Stimulated activated memory B cell treated with anti-CD40 and anti-IgM and Interleukin-4, amounts not matched to agents 10 μg/mL and 1 μg/mL and 100 μg/mL, for 72 hours (primary cell): ENCODE measurements around the gene TF.

Source experiments
- ATAC-seq: fragments of 150-1000 bp; cut with Tn5 transposase; 2 replicates; pipeline ENCODE4 v1.10.0; 2021
- H3K27ac Mint-ChIP-seq: one replicate; pipeline ENCODE4 v1.8.0; 2022; ENCODE audit warnings: mild to moderate bottlenecking, mixed read lengths
- H3K27me3 Mint-ChIP-seq: one replicate; pipeline ENCODE4 v1.8.0; 2022; ENCODE audit warnings: mixed read lengths
- H3K36me3 Mint-ChIP-seq: one replicate; pipeline ENCODE4 v1.8.0; 2022; ENCODE audit warnings: mixed read lengths
- H3K4me1 Mint-ChIP-seq: one replicate; pipeline ENCODE4 v1.8.0; 2022; ENCODE audit warnings: mixed read lengths
- H3K4me3 Mint-ChIP-seq: one replicate; pipeline ENCODE4 v1.8.0; 2022; ENCODE audit warnings: mild to moderate bottlenecking, moderate library complexity, mixed read lengths
- H3K9me3 Mint-ChIP-seq: one replicate; pipeline ENCODE4 v1.8.0; 2022; ENCODE audit warnings: mixed read lengths

TF gene

DNA sequence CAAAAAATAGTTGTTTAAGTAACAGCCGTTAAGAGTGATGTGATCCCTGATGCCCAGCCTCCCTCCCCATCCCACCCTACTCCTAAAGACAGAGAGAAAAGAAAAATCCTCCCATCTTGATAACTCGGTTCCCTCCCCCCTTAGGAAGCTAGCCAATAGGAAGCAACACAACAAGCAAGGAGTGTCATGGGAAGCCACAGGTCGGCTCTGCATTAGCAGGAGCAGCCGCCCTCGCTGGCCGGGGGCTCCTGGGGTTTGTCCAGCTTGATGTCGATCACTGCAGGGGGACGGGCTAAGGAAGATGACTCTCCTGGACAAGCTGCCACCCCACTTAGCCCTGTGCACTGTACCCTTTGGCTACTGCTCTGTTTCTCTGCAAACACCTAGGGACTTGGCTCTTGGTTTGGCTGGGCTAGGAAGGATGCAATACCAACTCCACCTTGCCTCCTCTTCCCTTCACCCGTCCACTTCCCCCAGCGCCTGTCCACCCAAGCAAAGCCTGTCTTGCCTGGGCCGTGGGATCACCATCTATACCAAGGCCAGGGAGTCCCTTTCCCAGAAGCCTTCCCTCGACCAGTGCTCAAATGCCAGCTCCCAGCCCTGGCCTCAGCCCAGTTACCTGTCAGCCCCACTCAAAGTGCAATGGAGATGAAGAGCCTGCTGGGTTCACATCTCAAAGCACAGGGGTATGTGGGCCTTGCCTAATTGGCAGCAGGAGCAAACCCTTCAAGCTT lies 82.5 kb downstream of the TF start:
- no peaks in the 10 kb centered on the region for H3K4me1 Mint-ChIP-seq
- H3K9me3 Mint-ChIP-seq, result no peaks in the 10 kb centered on the region
- ATAC-seq, result no peak
- no peak overlapping the region for H3K4me3 Mint-ChIP-seq
- H3K36me3 Mint-ChIP-seq, result peaks cover 18% of the 10 kb centered on the region
- no peak overlapping the region for H3K27ac Mint-ChIP-seq
- H3K27me3 Mint-ChIP-seq, result no peaks in the 10 kb centered on the region

DNA sequence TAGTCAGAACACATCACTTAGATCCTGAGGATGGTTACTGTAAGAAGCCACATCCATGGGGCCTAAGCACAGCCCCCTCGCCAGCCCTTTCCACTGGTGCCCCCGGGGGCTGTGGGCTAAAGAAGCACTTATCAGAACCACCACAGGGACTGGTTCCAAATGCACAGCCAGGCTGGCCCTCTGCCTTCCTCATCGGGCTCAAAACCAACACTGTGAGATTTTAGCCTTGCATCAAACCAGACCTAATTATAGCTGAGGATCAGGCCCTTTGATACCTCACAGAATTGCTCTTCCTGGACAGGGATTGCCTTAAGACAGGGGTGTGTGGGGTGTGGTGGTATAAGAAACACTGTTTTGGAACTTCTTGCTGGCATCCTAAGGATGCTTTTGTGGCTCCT lies 83.1 kb downstream of the TF start:
- ATAC-seq, result no peak
- Mint-ChIP-seq H3K9me3 (no peaks in the 10 kb centered on the region), H3K36me3 (peaks cover 12% of the 10 kb centered on the region), H3K4me3 (no peak overlapping the region), H3K4me1 (no peaks in the 10 kb centered on the region), H3K27ac (no peak overlapping the region), H3K27me3 (no peaks in the 10 kb centered on the region)

DNA sequence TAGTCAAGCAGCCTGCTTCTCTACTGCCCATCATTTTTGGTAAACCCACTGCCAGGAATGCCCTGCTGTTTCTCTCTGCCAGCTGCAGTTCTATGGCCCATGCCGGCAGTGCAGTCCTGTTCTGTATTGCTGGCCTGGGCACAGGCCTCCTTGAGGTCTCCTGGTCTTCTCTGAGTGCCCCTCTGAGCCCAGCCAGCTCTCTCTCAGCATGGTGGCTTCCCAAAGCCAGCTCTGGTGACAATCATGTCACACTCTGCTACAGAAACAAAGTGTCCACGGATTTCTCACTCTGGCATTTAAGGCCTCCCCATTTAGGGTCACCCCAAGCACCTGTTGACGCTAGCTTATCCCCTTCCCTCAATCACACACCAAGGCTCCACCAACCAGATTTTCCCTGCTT lies 83.9 kb downstream of the TF start:
- Mint-ChIP-seq H3K27me3 (no peaks in the 10 kb centered on the region), H3K36me3 (peaks cover 9% of the 10 kb centered on the region), H3K27ac (no peak overlapping the region), H3K9me3 (no peaks in the 10 kb centered on the region), H3K4me1 (no peaks in the 10 kb centered on the region), H3K4me3 (no peak overlapping the region)
- ATAC-seq, result no peak

DNA sequence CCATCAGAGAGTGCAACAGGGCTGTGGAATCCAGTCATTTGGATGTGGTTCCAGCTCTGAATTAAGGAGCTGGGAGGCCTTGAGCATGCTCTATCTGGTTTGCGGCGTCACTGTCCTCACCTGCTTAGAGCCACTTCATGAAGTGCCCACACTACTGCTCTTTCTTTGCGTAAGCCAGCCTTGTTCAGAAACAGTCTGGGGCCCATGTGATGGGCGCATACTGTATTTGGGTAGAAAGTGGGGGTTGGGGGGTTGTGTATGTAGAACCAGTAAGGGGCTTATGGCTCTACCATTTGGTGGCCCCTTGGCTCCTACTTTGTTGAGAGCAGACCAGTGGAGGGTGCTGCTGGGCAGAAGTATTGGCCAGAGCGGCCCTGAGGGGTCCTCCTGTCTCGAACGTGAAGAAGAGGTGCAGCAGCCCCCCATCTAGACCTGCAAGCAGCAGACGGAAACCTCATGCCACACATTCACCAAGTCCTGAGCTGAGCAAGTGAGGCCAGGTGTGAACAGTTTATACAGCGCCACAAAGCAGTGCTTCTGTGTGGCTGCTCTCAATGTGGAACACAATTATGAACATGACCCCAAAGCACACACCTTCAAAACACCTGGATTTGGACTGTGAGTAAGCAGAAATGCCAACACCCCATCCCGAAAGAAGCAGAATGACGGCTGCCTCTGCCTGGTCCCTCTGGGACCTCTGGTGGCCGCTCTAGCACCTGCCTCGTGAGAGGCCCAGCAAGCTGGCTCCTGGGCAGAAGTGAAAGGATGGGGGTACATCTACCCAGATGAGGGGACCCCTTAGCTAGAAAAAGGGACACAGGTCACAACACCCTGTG lies 86.0 kb downstream of the TF start:
- Mint-ChIP-seq H3K4me3 (no peak overlapping the region), H3K27me3 (no peaks in the 10 kb centered on the region), H3K27ac (no peak overlapping the region), H3K36me3 (no peaks in the 10 kb centered on the region), H3K9me3 (no peaks in the 10 kb centered on the region), H3K4me1 (no peaks in the 10 kb centered on the region)
- ATAC-seq, result no peak

DNA sequence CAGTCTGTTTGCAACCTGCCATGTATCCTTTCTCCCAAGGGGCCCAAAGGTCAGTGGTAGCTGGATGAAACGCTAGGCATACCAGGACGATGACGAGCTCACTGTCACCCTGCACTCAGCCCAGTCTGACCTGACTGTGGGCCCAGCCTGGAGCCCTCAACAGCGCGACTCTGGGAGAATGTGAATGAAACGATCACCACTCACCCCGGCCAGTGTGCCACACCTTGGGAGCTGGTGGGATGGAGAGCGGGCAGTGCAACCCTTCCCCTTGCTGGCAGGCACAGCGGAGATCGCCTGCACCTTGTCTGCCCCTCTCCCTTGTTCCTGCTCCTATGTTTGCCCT lies 86.6 kb downstream of the TF start:
- Mint-ChIP-seq H3K4me1 (no peaks in the 10 kb centered on the region), H3K27me3 (peaks cover 3% of the 10 kb centered on the region), H3K4me3 (no peak overlapping the region), H3K36me3 (no peaks in the 10 kb centered on the region), H3K9me3 (no peaks in the 10 kb centered on the region), H3K27ac (no peak overlapping the region)
- ATAC-seq, result no peak

DNA sequence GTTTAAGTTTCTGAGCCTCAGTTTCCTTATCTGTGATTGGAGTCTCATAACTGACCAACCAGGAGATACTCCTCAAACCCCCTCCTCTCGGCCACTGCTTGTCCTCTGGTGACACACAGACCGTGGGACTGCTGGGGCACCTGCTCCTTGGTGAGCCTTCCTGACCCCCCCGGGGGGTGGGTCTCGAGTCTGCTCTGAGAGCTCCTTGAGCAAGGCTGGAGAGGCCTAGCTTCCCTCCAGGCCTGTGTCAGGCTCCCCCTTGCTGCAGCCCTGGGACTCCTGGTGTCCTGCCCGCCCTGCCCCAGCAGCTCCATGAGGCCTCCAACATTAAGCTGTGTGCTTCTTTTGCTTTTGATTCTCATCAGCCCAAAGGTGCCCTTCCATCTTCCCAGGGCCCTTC lies 87.1 kb downstream of the TF start:
- Mint-ChIP-seq H3K4me3 (no peak overlapping the region), H3K9me3 (no peaks in the 10 kb centered on the region), H3K36me3 (no peaks in the 10 kb centered on the region), H3K27me3 (peaks cover 8% of the 10 kb centered on the region), H3K4me1 (no peaks in the 10 kb centered on the region), H3K27ac (no peak overlapping the region)
- ATAC-seq, result no peak

DNA sequence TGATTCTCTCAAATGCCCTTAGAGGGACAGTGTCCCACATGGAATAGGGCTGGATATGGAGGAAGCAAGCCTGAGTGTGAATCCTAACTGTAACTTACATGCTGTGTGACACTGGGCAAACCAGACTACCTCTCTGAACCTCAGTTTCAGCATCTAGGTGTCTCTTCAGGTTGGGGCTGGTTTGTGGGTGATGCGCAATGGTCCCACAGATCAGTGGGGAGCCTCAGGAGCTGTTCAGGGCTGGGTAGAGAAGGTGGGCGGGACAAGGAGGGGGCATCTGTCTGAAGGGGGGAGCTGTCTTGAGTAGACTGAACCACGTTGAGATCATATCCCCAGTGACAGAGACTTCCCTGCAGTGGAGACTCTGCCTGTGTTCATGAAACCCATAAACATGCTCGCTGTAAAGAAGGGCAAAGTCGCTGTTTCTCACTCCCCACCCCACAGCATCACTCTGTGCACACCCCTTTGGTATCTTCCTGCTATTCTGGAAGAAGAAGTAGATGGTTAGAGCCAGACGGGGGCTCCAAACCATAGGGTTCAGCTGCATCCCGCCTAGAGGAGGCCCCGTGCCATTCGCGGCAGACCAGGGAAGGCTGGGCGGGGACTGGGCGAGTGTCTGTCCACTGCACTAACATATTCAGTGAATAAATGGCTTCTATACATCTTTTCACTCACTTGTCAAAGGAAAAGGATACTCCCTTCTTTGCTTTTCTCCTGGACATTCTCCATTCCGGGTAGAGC lies 87.9 kb downstream of the TF start:
- Mint-ChIP-seq H3K4me3 (no peak overlapping the region), H3K27me3 (peaks cover 10% of the 10 kb centered on the region), H3K9me3 (no peaks in the 10 kb centered on the region), H3K4me1 (no peaks in the 10 kb centered on the region), H3K36me3 (no peaks in the 10 kb centered on the region), H3K27ac (no peak overlapping the region)
- ATAC-seq, result no peak

DNA sequence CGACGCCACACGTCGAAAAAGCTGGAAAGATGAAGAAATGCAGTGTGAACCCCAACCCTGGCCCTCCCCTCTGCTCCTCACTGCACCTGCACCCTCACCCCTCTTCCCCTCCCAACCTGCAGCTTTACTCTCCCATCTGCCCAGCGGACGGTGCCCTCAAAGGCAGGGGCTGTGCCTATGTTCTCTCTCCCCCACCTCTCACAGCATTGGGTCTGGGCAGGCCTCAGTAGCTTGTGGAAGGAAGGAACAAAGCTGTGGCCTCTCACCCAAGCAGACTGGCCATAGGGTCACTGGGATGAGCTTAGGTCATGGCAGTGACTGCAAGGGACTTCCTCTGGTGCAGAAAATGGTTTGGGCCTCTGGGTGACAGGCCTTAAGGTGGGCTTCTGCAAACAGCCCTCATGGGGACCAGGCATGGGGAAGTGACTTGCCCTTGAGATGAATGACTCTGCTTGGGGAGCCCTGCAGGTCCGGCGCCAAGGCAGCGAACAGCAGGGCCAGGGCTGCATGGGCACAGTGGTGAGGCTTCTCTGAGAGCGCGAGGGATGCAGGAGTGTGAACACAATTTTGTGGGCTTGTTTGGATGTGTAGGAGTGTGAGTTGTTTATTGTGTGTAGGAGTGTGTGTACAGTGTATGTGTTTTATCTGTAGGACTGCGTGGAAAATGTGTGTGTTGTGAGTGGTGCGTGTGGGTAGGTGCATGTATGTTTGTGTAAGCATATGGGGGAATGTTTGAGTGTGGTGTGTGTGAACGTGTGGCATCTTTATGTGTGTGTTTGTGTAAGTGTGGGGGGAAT lies 88.6 kb downstream of the TF start:
- no peak for ATAC-seq
- H3K36me3 Mint-ChIP-seq, result no peaks in the 10 kb centered on the region
- H3K4me3 Mint-ChIP-seq, result no peak overlapping the region
- H3K27me3 Mint-ChIP-seq, result peaks cover 18% of the 10 kb centered on the region
- no peaks in the 10 kb centered on the region for H3K4me1 Mint-ChIP-seq
- H3K9me3 Mint-ChIP-seq, result no peaks in the 10 kb centered on the region
- no peak overlapping the region for H3K27ac Mint-ChIP-seq

DNA sequence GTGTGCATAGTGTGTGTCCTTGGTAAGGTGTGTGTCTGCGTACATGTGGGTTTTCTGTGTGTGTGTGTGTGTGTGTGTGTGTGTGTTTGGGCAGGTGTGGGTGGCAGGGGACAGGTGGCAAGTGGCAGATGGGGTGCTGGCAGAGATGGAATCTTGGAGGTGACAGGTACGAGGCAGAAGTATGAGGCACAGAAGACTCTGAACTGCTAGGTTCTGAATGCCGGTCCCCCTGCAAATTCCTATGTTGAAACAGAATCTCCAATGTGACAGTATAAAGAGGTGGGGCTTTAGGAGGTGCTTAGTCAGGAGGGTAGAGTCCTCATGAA lies 89.2 kb downstream of the TF start:
- no peak for ATAC-seq
- Mint-ChIP-seq H3K4me1 (no peaks in the 10 kb centered on the region), H3K27ac (no peak overlapping the region), H3K4me3 (no peak overlapping the region), H3K36me3 (no peaks in the 10 kb centered on the region), H3K27me3 (peaks cover 22% of the 10 kb centered on the region), H3K9me3 (no peaks in the 10 kb centered on the region)

DNA sequence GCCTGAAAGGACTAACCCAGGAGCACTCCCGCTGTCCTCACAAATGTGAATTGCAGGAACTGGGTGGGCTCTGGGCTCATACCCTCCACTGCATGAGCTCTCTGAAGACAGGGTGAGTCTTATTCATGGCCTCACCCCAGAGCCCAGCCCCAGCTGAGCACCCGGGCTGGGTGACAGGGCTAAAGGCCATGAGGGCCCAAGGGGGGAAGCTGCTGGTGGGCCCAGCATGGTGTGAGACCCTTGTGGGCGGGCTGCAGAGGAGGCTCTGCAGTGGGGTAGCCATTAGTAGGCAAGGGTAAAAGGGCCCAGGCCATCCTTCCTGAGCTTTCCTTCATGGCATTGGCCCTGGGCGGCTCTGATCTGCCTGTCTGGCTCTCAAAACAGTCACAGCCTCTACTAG lies 89.8 kb downstream of the TF start:
- H3K27ac Mint-ChIP-seq, result no peak overlapping the region
- H3K9me3 Mint-ChIP-seq, result no peaks in the 10 kb centered on the region
- H3K4me3 Mint-ChIP-seq, result no peak overlapping the region
- H3K4me1 Mint-ChIP-seq, result no peaks in the 10 kb centered on the region
- H3K36me3 Mint-ChIP-seq, result no peaks in the 10 kb centered on the region
- no peak for ATAC-seq
- peaks cover 22% of the 10 kb centered on the region for H3K27me3 Mint-ChIP-seq

DNA sequence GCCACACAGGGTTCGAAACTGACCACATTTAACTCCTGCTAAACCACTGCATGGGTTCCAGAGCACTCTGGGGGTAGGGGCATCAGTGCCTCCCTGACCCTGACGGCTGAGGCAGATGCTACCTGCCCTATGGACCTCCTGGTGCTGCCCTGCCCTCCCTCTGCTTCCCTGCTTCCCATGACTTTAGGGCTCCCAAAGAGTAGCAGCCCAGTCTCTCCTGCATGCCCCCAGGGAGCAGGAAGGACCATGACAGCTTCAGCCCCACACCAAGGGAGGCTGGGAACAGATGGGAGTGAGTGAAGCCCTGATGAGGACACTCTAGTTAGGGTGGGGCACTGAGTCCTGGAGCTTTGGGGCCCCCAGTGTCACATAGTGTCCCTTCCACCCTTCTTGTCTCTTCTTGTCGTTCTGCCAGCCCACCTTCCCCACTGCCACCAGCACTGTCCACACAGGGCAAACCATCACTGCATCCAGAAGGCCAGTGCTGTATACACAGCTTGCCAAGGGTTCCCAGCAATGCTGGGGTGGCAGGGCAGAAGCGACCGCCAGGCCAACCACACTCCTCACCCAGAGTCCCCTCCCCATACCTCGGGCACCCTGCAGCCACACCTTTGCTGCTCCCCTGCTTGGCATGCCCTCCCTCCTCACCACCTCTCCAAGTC lies 90.4 kb downstream of the TF start:
- H3K9me3 Mint-ChIP-seq, result no peaks in the 10 kb centered on the region
- H3K27ac Mint-ChIP-seq, result no peak overlapping the region
- H3K4me1 Mint-ChIP-seq, result no peaks in the 10 kb centered on the region
- H3K27me3 Mint-ChIP-seq, result peaks cover 23% of the 10 kb centered on the region
- H3K4me3 Mint-ChIP-seq, result no peak overlapping the region
- no peak for ATAC-seq
- no peaks in the 10 kb centered on the region for H3K36me3 Mint-ChIP-seq

DNA sequence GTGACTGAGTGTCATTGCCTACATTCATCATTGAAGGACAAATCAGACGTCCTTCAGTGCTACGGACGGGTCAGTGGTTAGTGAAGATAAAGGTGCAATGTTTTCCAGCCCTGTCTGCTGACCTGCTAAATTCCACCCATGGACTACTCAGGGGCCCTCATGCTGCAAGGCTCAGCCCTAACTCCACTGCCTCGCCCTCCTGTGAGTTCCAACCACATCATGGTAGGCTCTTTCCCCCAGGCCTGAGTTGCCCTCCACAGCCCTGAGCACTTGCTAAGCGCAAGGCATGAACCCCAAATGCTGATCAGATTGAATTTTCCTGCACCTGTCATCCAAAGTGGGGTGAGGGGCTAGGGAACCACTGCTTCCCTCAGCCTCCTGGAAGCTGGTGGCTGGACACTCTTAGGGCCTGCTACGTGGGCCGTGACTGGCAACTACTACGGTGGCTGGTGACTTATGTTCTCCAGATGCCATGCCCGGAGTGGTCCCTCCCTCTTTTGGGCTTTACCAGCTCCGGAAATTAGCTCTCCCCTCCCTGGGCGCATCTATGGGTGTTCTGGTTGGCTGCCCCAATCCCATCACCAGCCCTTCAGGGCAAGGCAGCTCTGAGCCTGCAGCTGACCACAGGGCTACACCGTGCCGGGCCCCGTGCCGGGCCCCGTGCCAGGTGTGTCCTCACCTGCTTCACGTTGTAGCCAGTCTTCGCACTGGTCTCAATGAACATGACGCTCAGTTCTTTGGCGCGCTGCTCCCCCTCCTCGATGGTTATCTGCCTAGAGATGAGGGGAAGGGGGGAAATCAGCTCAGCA lies 91.5 kb downstream of the TF start:
- Mint-ChIP-seq H3K9me3 (no peaks in the 10 kb centered on the region), H3K27me3 (peaks cover 31% of the 10 kb centered on the region), H3K4me1 (no peaks in the 10 kb centered on the region), H3K4me3 (no peak overlapping the region), H3K27ac (no peak overlapping the region), H3K36me3 (no peaks in the 10 kb centered on the region)
- ATAC-seq, result no peak

DNA sequence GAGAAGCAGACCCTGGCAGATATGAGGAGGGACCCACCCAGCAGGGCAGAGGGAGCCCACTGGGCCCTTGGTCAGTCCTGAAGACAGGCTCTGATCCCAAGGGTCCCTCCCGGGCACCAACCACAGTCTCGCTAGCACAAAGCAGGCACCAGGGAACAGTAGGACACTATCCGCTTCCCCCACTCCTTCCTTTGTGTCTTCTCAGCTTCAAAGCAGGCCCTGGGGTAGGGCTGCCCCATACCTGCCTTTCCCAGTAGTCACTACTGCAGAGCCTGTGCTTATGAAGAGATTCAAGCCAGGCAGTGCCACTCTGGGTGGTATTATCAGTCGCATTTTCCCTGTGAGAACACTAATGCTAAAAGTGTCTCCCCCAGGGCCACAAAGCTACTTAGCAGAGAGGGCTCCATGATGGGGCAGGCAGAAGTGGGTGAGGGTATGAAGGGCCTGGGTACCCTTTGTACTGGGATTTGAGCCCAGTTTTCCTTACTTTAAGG lies 92.2 kb downstream of the TF start:
- Mint-ChIP-seq H3K4me1 (no peaks in the 10 kb centered on the region), H3K27ac (no peak overlapping the region), H3K4me3 (no peak overlapping the region), H3K27me3 (peaks cover 31% of the 10 kb centered on the region), H3K9me3 (no peaks in the 10 kb centered on the region), H3K36me3 (no peaks in the 10 kb centered on the region)
- no peak for ATAC-seq
